Activated naive CD4-positive, alpha-beta T cell treated with anti-CD3 and anti-CD28 coated beads, Interleukin-2, amount 50 U/mL, for 72 hours (primary cell): ENCODE data around the gene ITSN1. TPM values are rescaled to one million over a fixed set of nuclear protein-coding genes. Genes with fewer than 3 reads are reported as not detected.
A peak's percentile ranks its signal among the peaks of the same experiment; 100 is the strongest.

Experiments
- ATAC-seq, 2 donors: fragments of 150-1000 bp; cut with Tn5 transposase; 2 replicates each; pipeline ENCODE4 v1.10.0; 2021; ENCODE audit warnings: mild to moderate bottlenecking in 2 of 2, moderate library complexity in 2 of 2
- DNase-seq, 2 donors: peaks; one replicate each; pipeline ENCODE4 v3.0.0; 2021 to 2022; ENCODE audit warnings: low spot score in 2 of 2
- H3K27ac Mint-ChIP-seq, 2 donors: one replicate each; pipeline ENCODE4 v1.8.0; 2022; ENCODE audit warnings: mild to moderate bottlenecking in 2 of 2, mixed read lengths in 2 of 2
- H3K36me3 Mint-ChIP-seq, 2 donors: one replicate each; pipeline ENCODE4 v1.8.0; 2022; ENCODE audit warnings: mixed read lengths in 2 of 2
- H3K9me3 Mint-ChIP-seq, 2 donors: one replicate each; pipeline ENCODE4 v1.8.0; 2022; ENCODE audit warnings: mixed read lengths in 2 of 2
- total RNA-seq, 2 donors: library from RNA; stranded (reverse); gene quantifications; one replicate each; pipeline ENCODE4 v1.2.3, GENCODE V29; 2022

The ITSN1 gene
- total RNA-seq, 2 donors from 2014 or later: 5.3 to 6.7 TPM

GRCh38 chr21:33824156-33824941 is 182.0 kb downstream of the ITSN1 start:
- Mint-ChIP-seq H3K27ac (no peak overlapping the region), H3K36me3 (peaks cover 0 to under 1% of the 10 kb centered on the region in 2 donors), H3K9me3 (no peaks in the 10 kb centered on the region)
- DNase-seq (no peak), ATAC-seq (no peak)

- Mint-ChIP-seq H3K9me3 (peaks cover 0 to 4% of the 10 kb centered on the region in 2 donors), H3K27ac (no peak overlapping the region), H3K36me3 (peaks cover 0 to 9% of the 10 kb centered on the region in 2 donors)
- ATAC-seq (no peak), DNase-seq (no peak)
These were observed 183.1 kb downstream of the ITSN1 start for GRCh38 chr21:33825419-33825818.

- no peak for DNase-seq
- H3K9me3 Mint-ChIP-seq: peaks cover 0 to 4% of the 10 kb centered on the region in 2 donors
- peaks cover 0 to 9% of the 10 kb centered on the region in 2 donors for H3K36me3 Mint-ChIP-seq
These were observed 183.6 kb downstream of the ITSN1 start for GRCh38 chr21:33825915-33826314.

GRCh38 chr21:33828083-33828482 is 185.8 kb downstream of the ITSN1 start:
- peaks cover 0 to 4% of the 10 kb centered on the region in 2 donors for H3K9me3 Mint-ChIP-seq
- H3K36me3 Mint-ChIP-seq: peaks cover 0 to 9% of the 10 kb centered on the region in 2 donors
- DNase-seq (no peak), ATAC-seq (no peak)
- H3K27ac Mint-ChIP-seq: no peak overlapping the region

More at GRCh38 chr21:33825915-33826314, 183.6 kb downstream of the ITSN1 start:
- ATAC-seq: no peak
- no peak overlapping the region for H3K27ac Mint-ChIP-seq

GRCh38 chr21:33828577-33828976 is 186.3 kb downstream of the ITSN1 start:
- Mint-ChIP-seq H3K36me3 (peaks cover 0 to 9% of the 10 kb centered on the region in 2 donors), H3K27ac (no peak overlapping the region), H3K9me3 (peaks cover 0 to 4% of the 10 kb centered on the region in 2 donors)
- no peak for ATAC-seq
- DNase-seq: no peak

GRCh38 chr21:33829844-33830243 is 187.5 kb downstream of the ITSN1 start:
- H3K27ac Mint-ChIP-seq: no peak overlapping the region
- H3K36me3 Mint-ChIP-seq: peaks cover 0 to 9% of the 10 kb centered on the region in 2 donors
- DNase-seq: no peak
- no peak for ATAC-seq
- H3K9me3 Mint-ChIP-seq: peaks cover 0 to 4% of the 10 kb centered on the region in 2 donors

GRCh38 chr21:33831962-33832659 is 189.8 kb downstream of the ITSN1 start:
- peaks cover 0 to 4% of the 10 kb centered on the region in 2 donors for H3K9me3 Mint-ChIP-seq
- peaks cover 0 to 9% of the 10 kb centered on the region in 2 donors for H3K36me3 Mint-ChIP-seq
- DNase-seq (no peak), ATAC-seq (no peak)
- no peak overlapping the region for H3K27ac Mint-ChIP-seq

GRCh38 chr21:33834801-33835500 is 192.7 kb downstream of the ITSN1 start:
- peaks cover 0 to 1% of the 10 kb centered on the region in 2 donors for H3K9me3 Mint-ChIP-seq

GRCh38 chr21:33835920-33836319 is 193.6 kb downstream of the ITSN1 start:
- DNase-seq: no peak
- no peak overlapping the region for H3K27ac Mint-ChIP-seq
- no peaks in the 10 kb centered on the region for H3K36me3 Mint-ChIP-seq
- H3K9me3 Mint-ChIP-seq: no peaks in the 10 kb centered on the region
- no peak for ATAC-seq

More at GRCh38 chr21:33834801-33835500, 192.7 kb downstream of the ITSN1 start:
- Mint-ChIP-seq H3K36me3 (peaks cover 0 to 2% of the 10 kb centered on the region in 2 donors), H3K27ac (no peak overlapping the region)
- DNase-seq (no peak), ATAC-seq (no peak)

- no peaks in the 10 kb centered on the region for H3K36me3 Mint-ChIP-seq
These were observed 194.1 kb downstream of the ITSN1 start for GRCh38 chr21:33836408-33836807.

GRCh38 chr21:33839167-33839716 is 196.9 kb downstream of the ITSN1 start:
- no peaks in the 10 kb centered on the region for H3K9me3 Mint-ChIP-seq
- H3K36me3 Mint-ChIP-seq: no peaks in the 10 kb centered on the region
- peak overlapping the region in 1 of 2 donors; percentile 65 for H3K27ac Mint-ChIP-seq
- DNase-seq (no peak), ATAC-seq (no peak)

More at GRCh38 chr21:33836408-33836807, 194.1 kb downstream of the ITSN1 start:
- no peak for ATAC-seq
- H3K27ac Mint-ChIP-seq: no peak overlapping the region
- DNase-seq: no peak
- no peaks in the 10 kb centered on the region for H3K9me3 Mint-ChIP-seq

GRCh38 chr21:33839806-33840205 is 197.5 kb downstream of the ITSN1 start:
- no peak overlapping the region for H3K27ac Mint-ChIP-seq
- DNase-seq (no peak), ATAC-seq (no peak)
- H3K36me3 Mint-ChIP-seq: no peaks in the 10 kb centered on the region
- H3K9me3 Mint-ChIP-seq: no peaks in the 10 kb centered on the region

- DNase-seq (no peak), ATAC-seq (no peak)
- no peaks in the 10 kb centered on the region for H3K36me3 Mint-ChIP-seq
- H3K27ac Mint-ChIP-seq: no peak overlapping the region
- H3K9me3 Mint-ChIP-seq: peaks cover 0 to under 1% of the 10 kb centered on the region in 2 donors
These were observed 198.5 kb downstream of the ITSN1 start for GRCh38 chr21:33840771-33841170.

- Mint-ChIP-seq H3K36me3 (peaks cover 0 to 4% of the 10 kb centered on the region in 2 donors), H3K9me3 (peaks cover 5 to 8% of the 10 kb centered on the region in 2 donors), H3K27ac (no peak overlapping the region)
- no peak for ATAC-seq
- no peak for DNase-seq
These were observed 199.3 kb downstream of the ITSN1 start for GRCh38 chr21:33841561-33841960.

GRCh38 chr21:33843216-33843615 is 200.9 kb downstream of the ITSN1 start:
- ATAC-seq (no peak), DNase-seq (no peak)
- H3K27ac Mint-ChIP-seq: no peak overlapping the region
- H3K36me3 Mint-ChIP-seq: peaks cover 0 to 6% of the 10 kb centered on the region in 2 donors
- H3K9me3 Mint-ChIP-seq: peaks cover 5 to 9% of the 10 kb centered on the region in 2 donors

- Mint-ChIP-seq H3K36me3 (peaks cover 0 to 6% of the 10 kb centered on the region in 2 donors), H3K27ac (no peak overlapping the region), H3K9me3 (peaks cover 5 to 9% of the 10 kb centered on the region in 2 donors)
- DNase-seq (no peak), ATAC-seq (no peak)
These were observed 202.0 kb downstream of the ITSN1 start for GRCh38 chr21:33844104-33844889.
